Activated naive CD4-positive, alpha-beta T cell treated with Interleukin-2 at 50 U/mL for 16 hours (primary cell): ENCODE results near the gene HSPA12B.

Experiments used
- DNase-seq: peaks from one replicate; pipeline ENCODE4 v3.0.0-alpha.2; 2020

HSPA12B gene

GRCh38 chr20:3732327-3733118 lies at the start of gene HSPA12B:
Gene HSPA12B, plus strand, starts transcription at chr20:3732685. Its CDS starts 5,990 bp downstream, at chr20:3738675.
- DNase-seq = no peak

- no peak for DNase-seq
Observed at GRCh38 chr20:3685341-3685740, 47.1 kb upstream of the HSPA12B start.

GRCh38 chr20:3686421-3686820 lies 46.1 kb upstream of the HSPA12B start:
- no peak for DNase-seq

- DNase-seq = no peak
Observed at GRCh38 chr20:3686867-3687321, 45.6 kb upstream of the HSPA12B start.

- DNase-seq = no peak
Observed at GRCh38 chr20:3687655-3688054, 44.8 kb upstream of the HSPA12B start.

- DNase-seq = no peak
Observed at GRCh38 chr20:3689978-3690377, 42.5 kb upstream of the HSPA12B start.

GRCh38 chr20:3690413-3690812 lies 42.1 kb upstream of the HSPA12B start:
- no peak for DNase-seq

- no peak for DNase-seq
Observed at GRCh38 chr20:3691306-3691705, 41.2 kb upstream of the HSPA12B start.

GRCh38 chr20:3691897-3692296 lies 40.6 kb upstream of the HSPA12B start:
- DNase-seq = no peak

- DNase-seq = no peak
Observed at GRCh38 chr20:3692706-3693294, 39.7 kb upstream of the HSPA12B start.

GRCh38 chr20:3693376-3693775 lies 39.1 kb upstream of the HSPA12B start:
- no peak for DNase-seq

- DNase-seq = no peak
Observed at GRCh38 chr20:3694864-3695263, 37.6 kb upstream of the HSPA12B start.

GRCh38 chr20:3696200-3696599 lies 36.3 kb upstream of the HSPA12B start:
- DNase-seq = no peak

- no peak for DNase-seq
Observed at GRCh38 chr20:3696745-3697587, 35.5 kb upstream of the HSPA12B start.

GRCh38 chr20:3697588-3698305 lies 34.7 kb upstream of the HSPA12B start:
- no peak for DNase-seq

- no peak for DNase-seq
Observed at GRCh38 chr20:3698591-3699001, 33.9 kb upstream of the HSPA12B start.

- DNase-seq = no peak
Observed at GRCh38 chr20:3699037-3699436, 33.4 kb upstream of the HSPA12B start.

GRCh38 chr20:3701061-3701998 lies 31.2 kb upstream of the HSPA12B start:
- no peak for DNase-seq

GRCh38 chr20:3702611-3703391 lies 29.7 kb upstream of the HSPA12B start:
- no peak for DNase-seq

- DNase-seq = no peak
Observed at GRCh38 chr20:3704087-3704486, 28.4 kb upstream of the HSPA12B start.

- DNase-seq = no peak
Observed at GRCh38 chr20:3705491-3705969, 27.0 kb upstream of the HSPA12B start.
